PC-3 (cell line): ENCODE measurements around the gene SYNGR4.

Source experiments
- CTCF ChIP-seq: fragments of 300-600 bp; sonication (generic); conservative IDR thresholded peaks from 2 replicates; pipeline ENCODE4 v1.5.1; 2017; ENCODE audit warnings: antibody characterized with exemption, low read depth, mild to moderate bottlenecking, low read length
- EZH2 ChIP-seq: fragments of 300-600 bp; sonication (generic); IDR thresholded peaks from one replicate; pipeline ENCODE4 v1.6.1; 2017; ENCODE audit warnings: antibody characterized with exemption, mild to moderate bottlenecking, low read length; ENCODE audit not compliant: unreplicated experiment
- EZH2phosphoT487 ChIP-seq: fragments of 300-600 bp; sonication (generic); IDR thresholded peaks from 2 replicates; pipeline ENCODE4 v1.6.1; 2018; ENCODE audit warnings: mild to moderate bottlenecking, antibody characterized with exemption, low read length, borderline replicate concordance

GRCh38 chr19:48400018-48400742, 36.0 kb downstream of the SYNGR4 start:
- TF ChIP-seq CTCF = no peak
- TF ChIP-seq EZH2 = no peak
- no peak for TF ChIP-seq EZH2phosphoT487
